Glomerular visceral epithelial cell (primary cell): ENCODE results near the gene DYNC1H1.
A peak's percentile ranks its signal among the peaks of the same experiment; 100 is the strongest.

ENCODE experiments used
- DNase-seq: peaks from one replicate; pipeline ENCODE4 v3.0.0-alpha.2; 2016; ENCODE audit errors: extremely low spot score

Gene DYNC1H1

DNA sequence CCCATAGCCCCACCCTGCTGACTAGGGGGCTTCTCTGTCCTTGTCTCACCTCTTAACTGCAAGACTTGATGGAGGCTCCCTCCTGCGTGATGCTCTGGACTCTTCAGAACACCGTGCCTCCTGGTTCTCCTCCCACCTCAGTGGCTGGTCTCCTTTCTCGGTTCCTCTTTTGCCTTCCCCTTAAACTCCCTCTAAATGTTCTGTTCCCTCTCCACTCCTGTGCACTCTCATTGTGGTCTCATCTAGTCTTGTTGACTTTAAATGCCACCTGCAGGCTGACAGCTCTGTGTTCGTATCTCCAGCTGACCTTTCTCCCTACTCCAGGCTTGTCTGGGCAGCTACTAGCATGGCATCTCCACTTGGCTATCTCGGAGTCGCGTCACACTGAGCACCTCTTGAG, 28.3 kb downstream of the DYNC1H1 start:
- DNase-seq, result no peak

DNA sequence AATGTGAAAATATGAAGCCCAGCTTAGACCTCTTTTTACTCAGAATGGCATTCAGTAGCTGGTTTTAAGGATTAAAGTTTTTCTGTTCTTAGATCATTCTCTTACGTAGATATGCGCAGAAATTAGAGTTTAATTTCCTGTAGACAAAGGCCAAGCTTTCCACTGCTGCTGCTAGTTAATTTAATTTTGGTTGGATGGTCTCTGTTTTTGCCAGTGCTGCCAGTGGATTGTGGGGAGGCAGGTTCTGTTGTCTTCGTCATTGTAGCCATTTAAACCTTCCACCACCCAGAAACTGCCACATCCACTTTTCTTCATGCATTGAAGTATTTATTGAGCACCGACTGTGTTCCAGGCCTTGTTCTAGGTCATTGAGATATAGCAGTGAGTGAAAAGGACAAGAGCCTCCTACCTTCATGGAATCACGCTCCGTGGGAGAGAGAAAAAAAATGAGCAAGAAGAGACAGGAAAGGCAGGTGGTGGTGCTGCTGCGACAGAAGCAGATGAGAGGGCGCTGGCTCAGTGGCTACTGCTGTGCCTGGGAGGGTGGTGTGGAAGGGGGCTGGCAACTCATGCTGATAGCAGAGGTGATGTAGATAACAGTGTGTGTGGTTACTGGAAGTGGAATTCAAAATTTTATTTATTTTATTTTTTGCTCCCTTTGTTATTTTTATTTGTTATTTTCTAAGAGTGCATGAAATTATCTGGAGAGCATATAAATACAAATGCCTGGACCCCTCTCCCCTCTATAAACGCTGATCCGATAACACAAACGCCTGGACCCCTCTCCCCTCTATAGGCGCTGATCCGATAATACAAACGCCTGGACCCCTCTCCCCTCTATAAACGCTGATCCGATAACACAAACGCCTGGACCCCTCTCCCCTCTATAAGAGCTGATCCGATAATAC, 33.3 kb downstream of the DYNC1H1 start:
- no peak for DNase-seq

DNA sequence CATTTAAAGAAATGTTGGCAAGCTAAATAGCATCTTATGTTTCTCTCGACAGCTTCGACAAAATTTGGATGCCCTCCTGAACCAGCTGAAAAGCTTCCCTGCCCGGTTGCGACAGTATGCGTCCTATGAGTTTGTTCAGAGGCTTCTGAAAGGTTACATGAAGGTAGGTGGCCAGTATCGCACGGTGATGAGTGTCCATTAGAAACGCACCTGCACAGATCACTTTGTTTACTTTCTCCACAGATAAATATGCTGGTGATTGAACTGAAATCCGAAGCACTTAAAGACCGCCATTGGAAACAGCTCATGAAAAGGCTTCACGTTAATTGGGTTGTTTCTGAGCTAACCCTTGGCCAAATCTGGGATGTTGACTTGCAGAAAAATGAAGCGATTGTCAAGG, 36.5 kb downstream of the DYNC1H1 start:
- no peak for DNase-seq

DNA sequence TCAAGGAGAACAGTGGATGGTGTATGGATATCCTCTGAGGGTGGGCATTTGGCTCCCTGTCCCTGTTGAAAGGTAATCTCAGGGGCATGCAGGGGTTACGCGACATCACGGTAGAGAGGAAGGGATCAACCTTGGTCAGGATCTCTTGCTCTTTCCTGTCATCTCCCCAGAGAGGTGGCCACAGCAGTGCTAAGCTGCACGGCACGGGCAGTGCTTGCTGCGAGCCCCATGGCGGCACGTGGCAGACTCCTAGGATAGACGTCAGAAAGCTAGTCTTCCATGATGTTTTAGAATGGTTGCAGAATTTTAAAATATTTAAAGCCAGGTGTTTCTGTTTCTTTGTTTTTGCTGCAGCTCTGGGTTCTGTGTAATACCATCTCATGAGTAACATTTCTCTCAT, 41.0 kb downstream of the DYNC1H1 start:
- DNase-seq, result no peak

DNA sequence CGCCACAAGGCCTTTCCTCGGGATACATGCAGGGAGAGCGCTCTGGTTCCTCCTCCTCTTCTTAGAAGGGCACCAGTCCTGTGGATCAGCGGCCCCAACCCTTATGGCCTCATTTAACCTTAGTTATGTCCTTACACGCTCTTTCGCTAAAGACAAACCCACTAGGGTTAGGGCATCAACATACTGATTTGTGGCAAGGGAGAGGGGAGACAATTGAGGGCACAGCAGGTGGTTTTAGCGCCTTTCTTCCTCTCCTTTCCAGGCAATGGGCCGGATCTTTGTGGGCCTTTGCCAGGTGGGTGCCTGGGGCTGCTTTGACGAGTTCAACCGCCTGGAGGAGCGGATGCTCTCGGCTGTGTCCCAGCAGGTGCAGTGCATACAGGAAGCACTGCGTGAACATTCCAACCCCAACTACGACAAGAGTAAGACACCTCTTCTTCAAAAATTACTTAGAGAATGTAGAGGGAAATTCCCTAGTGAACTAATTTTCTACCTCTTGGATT, 43.6 kb downstream of the DYNC1H1 start:
- no peak for DNase-seq

DNA sequence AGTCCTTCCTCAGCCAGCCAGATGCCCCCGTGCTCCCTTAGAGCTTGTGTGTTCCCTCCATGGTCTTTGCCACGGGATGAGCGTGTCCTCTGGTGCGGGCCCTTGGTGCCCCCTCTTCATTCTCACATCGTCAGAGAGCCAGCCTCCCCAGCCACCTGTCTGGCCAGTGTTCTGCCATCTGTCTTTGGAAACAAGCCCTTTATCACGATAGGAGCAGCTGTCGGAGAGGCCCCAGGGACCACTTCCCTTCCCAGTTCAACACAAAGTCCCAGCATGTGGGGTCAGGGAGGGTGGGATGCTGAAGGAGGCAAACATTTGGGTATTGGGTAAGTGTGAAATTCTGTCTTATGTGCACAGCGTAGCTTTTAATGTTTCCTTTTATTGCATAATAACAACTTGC, 44.5 kb downstream of the DYNC1H1 start:
- DNase-seq, result no peak

DNA sequence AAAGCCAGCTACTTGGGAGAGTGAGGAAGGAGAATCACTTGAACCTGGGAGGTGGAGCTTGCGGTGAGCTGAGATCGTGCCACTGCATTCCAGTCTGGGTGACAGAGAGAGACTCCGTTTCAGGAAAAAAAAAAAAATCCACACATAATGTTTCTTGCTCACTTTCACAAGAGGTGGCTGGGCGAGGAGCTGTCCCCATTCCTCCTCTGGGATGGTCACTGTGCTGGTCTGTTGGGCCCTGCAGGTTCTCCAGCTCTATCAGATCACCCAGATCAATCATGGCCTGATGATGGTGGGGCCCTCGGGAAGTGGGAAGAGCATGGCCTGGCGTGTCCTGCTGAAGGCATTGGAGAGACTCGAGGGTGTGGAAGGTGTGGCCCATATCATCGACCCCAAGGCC, 47.3 kb downstream of the DYNC1H1 start:
- DNase-seq, result no peak

- no peak for DNase-seq
Measured at GRCh38 chr14:102012336-102012735, 48.0 kb downstream of the DYNC1H1 start.

DNA sequence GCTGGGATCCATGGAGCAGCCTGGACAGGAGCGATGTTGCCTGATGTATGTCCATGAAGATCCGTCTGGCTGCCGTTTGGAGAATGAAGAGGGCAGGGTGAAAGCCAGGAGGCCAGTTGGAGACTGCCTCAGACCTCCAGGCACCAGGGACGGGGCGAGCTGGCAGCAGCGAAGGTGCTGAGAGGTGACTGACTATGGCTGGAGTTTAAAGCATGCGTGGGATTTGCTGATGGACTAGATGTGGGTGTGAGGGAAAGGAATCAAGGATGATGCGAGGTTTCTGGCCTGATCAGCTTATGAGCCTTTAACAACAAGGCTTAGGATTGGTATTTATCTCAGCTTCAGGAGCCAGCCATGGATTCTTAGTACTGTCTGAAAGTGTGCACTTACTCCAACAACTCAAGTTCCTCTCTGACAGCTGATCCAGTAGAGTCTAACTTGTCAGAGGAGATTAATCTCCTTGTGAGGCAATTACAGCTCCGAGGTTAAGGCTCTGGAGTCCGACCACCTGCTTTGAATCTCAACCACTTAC, 49.4 kb downstream of the DYNC1H1 start:
- DNase-seq, result no peak

- no peak for DNase-seq
Measured at GRCh38 chr14:102015045-102015685, 50.8 kb downstream of the DYNC1H1 start.

DNA sequence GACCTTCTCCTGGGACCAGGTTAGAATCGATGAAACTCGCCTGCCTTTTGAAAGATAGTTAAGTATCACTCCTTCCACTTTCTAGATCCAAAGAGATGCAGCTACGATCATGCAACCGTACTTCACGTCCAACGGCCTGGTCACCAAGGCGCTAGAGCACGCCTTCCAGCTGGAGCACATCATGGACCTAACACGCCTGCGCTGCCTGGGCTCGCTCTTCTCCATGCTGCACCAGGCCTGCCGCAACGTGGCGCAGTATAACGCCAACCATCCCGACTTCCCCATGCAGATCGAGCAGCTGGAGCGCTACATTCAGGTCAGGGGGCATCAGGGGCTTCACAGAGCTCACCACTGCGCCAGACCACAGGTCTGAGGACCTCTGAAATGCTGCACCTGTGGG, 51.4 kb downstream of the DYNC1H1 start:
- no peak for DNase-seq

DNA sequence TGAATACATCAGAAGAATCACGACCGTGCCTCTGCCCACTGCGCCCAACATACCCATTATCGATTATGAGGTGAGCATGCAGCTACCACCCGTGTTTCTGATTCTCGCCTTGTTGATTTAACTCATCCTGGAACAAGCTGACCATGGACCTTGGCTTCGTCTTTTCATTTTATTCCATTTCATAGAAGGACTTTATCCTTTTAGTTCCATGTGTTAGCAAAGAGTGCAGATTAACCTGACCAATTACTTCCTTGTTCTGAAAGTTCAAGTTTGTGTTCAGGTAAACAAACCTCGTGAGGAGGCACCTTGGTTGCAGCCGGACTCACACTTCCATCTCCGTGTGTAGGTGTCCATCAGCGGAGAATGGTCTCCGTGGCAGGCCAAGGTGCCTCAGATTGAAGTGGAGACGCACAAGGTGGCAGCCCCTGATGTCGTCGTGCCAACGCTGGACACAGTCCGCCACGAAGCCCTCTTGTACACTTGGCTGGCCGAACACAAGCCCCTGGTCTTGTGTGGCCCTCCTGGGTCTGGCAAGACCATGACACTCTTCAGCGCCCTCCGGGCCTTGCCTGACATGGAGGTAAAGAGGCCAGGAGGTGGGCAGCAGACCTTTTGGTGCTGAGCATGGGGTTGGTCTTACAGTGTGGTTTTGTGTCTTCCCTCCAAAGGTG, 52.2 kb downstream of the DYNC1H1 start:
- DNase-seq, result no peak

DNA sequence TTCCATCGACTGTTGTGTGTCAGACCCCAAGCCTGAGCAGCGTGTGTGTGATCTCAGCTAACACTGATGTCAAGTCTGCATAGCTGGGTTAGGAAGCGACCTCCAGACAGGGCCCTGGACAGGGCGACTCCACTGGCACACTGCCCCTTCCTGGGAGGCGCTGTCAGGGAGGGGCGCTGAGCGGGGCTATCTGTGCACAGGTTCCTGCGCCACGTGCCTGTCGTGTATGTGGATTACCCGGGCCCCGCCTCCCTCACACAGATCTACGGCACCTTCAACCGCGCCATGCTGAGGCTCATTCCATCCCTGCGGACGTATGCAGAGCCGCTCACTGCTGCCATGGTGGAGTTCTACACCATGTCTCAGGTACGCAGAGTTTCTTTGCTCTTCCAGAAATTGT, 53.9 kb downstream of the DYNC1H1 start:
- no peak for DNase-seq

DNA sequence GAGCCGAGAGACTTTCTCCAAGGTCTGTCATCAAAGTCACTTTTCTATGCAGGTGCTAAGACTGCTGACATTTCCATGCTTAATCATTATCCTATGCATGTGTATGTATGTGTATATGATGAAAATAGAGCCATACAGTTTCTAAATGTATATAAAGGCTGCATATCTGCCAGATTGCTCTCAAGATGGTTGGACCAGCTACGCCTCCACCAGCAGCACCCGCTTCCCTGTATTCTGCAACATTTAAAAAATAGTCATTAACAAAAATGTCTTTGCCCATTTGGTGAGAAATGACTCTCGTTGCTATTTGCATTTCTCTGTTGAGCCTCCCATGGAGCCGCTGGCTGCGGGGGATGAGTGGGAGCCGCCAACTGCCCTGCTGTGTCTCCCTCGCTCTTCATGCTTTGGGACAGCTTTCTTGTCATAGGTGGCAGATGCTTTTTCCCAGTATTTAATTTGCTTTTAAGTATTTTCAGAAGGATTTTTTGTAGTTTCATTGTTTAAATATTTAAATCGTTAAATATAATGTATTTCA, 54.7 kb downstream of the DYNC1H1 start:
- DNase-seq, result no peak

- peak; percentile 95 for DNase-seq
Measured at GRCh38 chr14:102020058-102020971, 55.9 kb downstream of the DYNC1H1 start.

- no peak for DNase-seq
Measured at GRCh38 chr14:102026934-102027333, 62.6 kb downstream of the DYNC1H1 start.

DNA sequence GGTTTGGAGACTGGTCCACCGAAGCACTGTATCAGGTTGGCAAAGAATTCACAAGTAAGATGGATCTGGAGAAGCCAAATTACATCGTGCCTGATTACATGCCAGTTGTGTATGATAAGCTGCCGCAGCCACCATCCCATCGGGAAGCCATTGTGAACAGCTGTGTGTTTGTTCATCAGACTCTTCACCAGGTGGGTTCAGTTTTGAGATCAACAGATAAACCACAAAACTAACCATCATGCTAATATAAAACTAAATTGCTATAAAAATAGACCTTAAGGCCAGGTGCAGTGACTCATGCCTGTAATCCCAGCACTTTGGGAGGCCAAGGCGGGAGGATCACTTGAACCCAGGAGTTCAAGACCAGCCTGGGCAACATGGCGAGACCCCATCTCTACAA, 63.6 kb downstream of the DYNC1H1 start:
- no peak for DNase-seq

DNA sequence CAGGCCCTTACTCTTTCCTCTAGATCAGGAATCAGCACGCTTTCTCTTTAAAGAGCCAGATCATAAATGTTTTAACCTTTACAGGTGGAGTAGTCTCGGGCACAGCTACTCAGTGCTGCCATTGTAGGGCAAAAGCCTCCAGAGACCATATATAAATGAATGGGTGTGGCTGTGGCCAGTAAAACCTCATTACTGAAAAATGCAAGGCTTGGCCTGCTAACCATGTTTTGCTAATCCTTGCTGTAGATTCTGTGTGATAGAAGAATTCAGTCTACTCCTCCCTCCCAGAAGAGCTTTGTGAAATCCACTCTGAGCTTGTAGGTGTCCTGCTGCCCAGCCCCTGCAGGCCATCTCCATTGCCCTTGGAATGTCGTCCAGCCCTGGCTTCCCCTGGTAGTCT, 64.4 kb downstream of the DYNC1H1 start:
- peak; percentile 53 for DNase-seq

GRCh38 chr14:102029956-102030355, 65.6 kb downstream of the DYNC1H1 start:
- no peak for DNase-seq

GRCh38 chr14:102033241-102033640, 68.9 kb downstream of the DYNC1H1 start:
- DNase-seq, result no peak

DNA sequence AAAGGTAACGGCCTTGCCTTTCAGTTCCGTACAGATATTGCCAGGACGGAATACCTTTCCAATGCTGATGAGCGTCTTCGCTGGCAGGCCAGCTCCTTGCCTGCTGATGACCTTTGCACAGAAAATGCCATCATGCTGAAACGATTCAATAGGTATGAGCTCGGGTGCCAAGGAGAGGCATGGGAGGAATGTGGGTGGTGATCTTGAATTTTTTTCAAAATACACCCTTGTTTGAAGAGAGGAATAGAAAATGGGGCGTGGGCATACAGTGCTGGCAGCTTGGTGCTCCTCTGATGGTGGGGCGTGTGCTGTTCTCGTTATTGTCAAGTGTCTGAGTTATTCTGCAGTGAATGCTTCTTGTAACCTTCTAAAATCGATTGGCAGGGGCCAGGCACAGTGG, 69.9 kb downstream of the DYNC1H1 start:
- DNase-seq, result no peak
